HFF-Myc (cell line): Measurements from ENCODE around the gene CHST3.
"Not testable (repeated sequence)": the region's sequence is repeated elsewhere in the genome, so short reads cannot be mapped to it uniquely, and the experiment has no call there.

Source experiments
- DNase-seq: peaks from one replicate; pipeline ENCODE4 v3.0.0-alpha.2; 2011; ENCODE audit warnings: low read depth; ENCODE audit errors: extremely low read depth
- H3K4me3 ChIP-seq: replicated peaks from 2 replicates; pipeline ENCODE4 v1.5.1; 2011; ENCODE audit warnings: low read depth, mild to moderate bottlenecking, control low read depth, low read length
- CTCF ChIP-seq: IDR thresholded peaks from 2 replicates; pipeline ENCODE4 v1.5.1; 2012; ENCODE audit warnings: mild to moderate bottlenecking, low read depth, low read length, control low read depth; ENCODE audit errors: missing control alignments

The CHST3 gene

DNA sequence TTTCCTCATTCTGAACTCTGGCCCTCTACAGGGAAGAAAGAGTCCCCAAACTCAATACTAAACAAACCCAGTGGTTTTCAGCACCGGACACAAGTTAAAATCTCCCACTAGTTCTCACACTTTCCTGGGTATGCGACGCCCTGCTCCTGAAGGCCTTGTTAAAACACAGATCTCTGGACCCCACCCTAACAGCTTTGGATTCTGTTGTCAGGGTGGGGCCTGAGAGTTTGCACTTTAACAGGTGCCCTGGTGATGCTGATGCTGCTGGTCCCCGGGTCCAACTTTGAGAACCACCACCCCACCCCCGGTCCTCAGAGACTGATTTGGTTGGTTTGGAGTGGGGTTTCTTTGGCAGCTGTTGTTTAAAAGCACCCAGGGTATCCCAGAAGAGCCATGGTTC is 61.6 kb downstream of the CHST3 start:
- no peak overlapping the region for H3K4me3 ChIP-seq
- no peak for TF ChIP-seq CTCF
- DNase-seq, result no peak

DNA sequence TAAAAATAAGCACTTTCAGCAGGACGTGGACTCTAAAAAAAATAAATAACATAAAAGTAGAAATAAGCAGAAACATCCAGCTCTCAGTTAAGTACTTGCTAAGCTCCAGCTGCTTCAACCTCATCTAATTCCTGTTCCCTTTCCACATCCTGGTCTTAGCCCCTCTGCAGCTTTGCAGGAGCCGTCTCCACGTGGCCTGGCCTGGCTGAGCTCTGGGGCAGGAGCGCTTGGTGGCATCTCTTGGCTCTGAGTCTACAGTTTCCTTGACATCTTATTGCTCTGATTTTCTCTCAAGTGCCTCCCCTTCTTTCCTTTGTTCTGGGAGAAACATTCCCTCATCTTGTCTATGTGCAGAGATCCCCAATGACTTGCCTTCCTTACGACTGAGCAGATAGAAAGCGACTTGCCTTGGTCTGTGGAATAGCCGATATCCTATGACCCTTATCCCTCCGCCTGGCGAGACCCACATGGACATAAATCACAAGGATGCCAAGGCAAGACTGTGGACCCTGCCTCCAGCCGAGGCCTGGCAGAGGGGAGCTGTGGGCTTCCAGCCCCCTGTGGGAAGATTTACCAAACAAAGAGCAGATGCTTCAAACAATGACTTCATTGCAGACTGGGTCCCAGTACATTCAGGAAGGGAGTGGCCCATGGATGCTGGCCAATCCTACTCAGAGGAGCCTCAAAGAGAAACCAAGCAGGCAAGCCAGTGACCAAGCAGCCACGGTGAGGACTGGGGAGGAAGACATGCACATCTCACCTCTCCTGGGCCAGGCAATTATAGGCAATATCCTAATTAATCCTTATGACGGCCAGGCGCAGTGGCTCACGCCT is 62.3 kb downstream of the CHST3 start:
- no peak for TF ChIP-seq CTCF
- no peak for DNase-seq
- no peak overlapping the region for H3K4me3 ChIP-seq

DNA sequence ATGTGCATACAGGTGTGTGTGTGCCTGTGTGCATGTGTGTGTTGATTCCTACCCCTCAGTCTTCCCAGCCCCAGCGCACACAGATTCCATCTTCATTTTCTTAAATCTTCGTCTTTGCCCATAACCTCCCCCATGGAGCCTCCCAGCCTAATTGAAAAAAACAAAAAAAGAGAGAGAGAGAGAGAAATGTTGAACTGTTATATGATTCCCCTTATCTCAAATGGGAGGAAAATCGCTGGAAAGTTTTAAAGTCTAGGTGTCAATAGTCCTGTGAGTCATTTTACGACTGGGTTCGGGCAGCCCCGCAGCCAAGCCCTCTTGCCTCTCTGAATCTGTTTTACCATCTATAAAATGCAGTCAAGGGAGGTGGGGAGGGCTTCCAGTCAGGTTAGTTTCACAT is 63.3 kb downstream of the CHST3 start:
- DNase-seq, result no peak
- no peak overlapping the region for H3K4me3 ChIP-seq
- no peak for TF ChIP-seq CTCF

DNA sequence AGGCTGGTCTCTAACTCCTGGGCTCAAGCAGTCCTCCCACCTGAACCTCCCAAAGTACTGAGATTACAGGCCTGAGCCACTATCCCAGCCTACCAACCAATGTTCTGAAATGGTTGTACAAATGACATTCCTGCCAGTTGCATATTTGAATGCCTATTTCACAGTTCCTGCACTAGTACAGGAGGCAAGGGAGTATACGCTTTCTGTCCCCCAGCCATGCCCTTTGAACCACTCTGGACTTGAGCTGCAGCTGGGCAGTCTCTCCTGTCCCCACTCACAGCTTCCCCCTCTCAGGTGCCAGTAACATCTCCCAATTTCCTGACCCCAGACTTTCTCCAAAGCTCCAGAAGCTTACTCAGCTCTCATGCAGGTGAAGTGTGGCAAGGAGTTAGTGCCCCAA is 65.2 kb downstream of the CHST3 start:
- no peak for TF ChIP-seq CTCF
- H3K4me3 ChIP-seq, result no peak overlapping the region
- no peak for DNase-seq

GRCh38 chr10:72030762-72031543 is 66.8 kb downstream of the CHST3 start:
- DNase-seq, result no peak
- no peak for TF ChIP-seq CTCF
- no peak overlapping the region for H3K4me3 ChIP-seq

GRCh38 chr10:72031706-72032105 is 67.5 kb downstream of the CHST3 start:
- no peak for TF ChIP-seq CTCF
- H3K4me3 ChIP-seq, result no peak overlapping the region
- no peak for DNase-seq

GRCh38 chr10:72032409-72033162 is 68.4 kb downstream of the CHST3 start:
- DNase-seq, H3K4me3 ChIP-seq: not testable (repeated sequence)
